HepG2 (cell line): ENCODE measurements around the gene TPX2. TPM values are rescaled to one million over a fixed set of nuclear protein-coding genes. Genes with fewer than 3 reads are reported as not detected.

Source experiments
- ETS1 ChIP-seq: sonication (generic); formaldehyde crosslinking; IDR thresholded peaks from 2 replicates; pipeline ENCODE4 v1.4.0; 2020; ENCODE audit warnings: missing genetic modification reagents
- FUBP1 ChIP-seq: sonication (generic); formaldehyde crosslinking; IDR thresholded peaks from 2 replicates; pipeline ENCODE4 v1.5.1; 2020; ENCODE audit warnings: missing genetic modification reagents, mild to moderate bottlenecking, borderline replicate concordance
- KDM3A ChIP-seq: IDR thresholded peaks from 2 replicates; pipeline ENCODE4 v1.6.1; 2018; ENCODE audit warnings: low read depth, missing compliant biosample characterization
- MATR3 ChIP-seq: sonication (generic); formaldehyde crosslinking; IDR thresholded peaks from 2 replicates; pipeline ENCODE4 v1.4.0; 2020; ENCODE audit warnings: missing genetic modification reagents
- MXI1 ChIP-seq: IDR thresholded peaks from 3 replicates; pipeline ENCODE4 v1.6.1; 2012; ENCODE audit warnings: low read depth, low read length, inconsistent platforms, borderline replicate concordance
- RERE ChIP-seq: IDR thresholded peaks from 2 replicates; pipeline ENCODE4 v1.6.1; 2016; ENCODE audit warnings: low read depth, missing genetic modification reagents, missing compliant biosample characterization
- SMAD3 ChIP-seq: sonication (generic); formaldehyde crosslinking; IDR thresholded peaks from 2 replicates; pipeline ENCODE4 v1.4.0; 2020; ENCODE audit warnings: missing genetic modification reagents
- SP2 ChIP-seq: sonication (generic); formaldehyde crosslinking; IDR thresholded peaks from 2 replicates; pipeline ENCODE4 v1.5.1; 2020; ENCODE audit warnings: mild to moderate bottlenecking, missing genetic modification reagents
- THAP7 ChIP-seq: sonication (generic); formaldehyde crosslinking; IDR thresholded peaks from 2 replicates; pipeline ENCODE4 v1.8.1; 2023; ENCODE audit warnings: mild to moderate bottlenecking, missing genetic modification reagents
- USF2 ChIP-seq, 2 experiments: sonication (generic) in 1 of 2; formaldehyde crosslinking in 1 of 2; IDR thresholded peaks; 2 replicates each; pipeline versions ENCODE4 v1.5.1 to v1.6.1; 2011 to 2020; ENCODE audit warnings: borderline replicate concordance in 1 of 2, low read depth in 1 of 2, low read length in 1 of 2, mild to moderate bottlenecking in 1 of 2, missing genetic modification reagents in 1 of 2, moderate library complexity in 1 of 2
- ZKSCAN1 ChIP-seq: fragments of 150-350 bp; IDR thresholded peaks from 2 replicates; pipeline ENCODE4 v1.6.1; 2014; ENCODE audit warnings: low read length
- ZNF20 ChIP-seq: sonication (generic); formaldehyde crosslinking; IDR thresholded peaks from 2 replicates; pipeline ENCODE4 v1.4.0; 2020; ENCODE audit warnings: mild to moderate bottlenecking, moderate library complexity, missing genetic modification reagents
- ZNF329 ChIP-seq: sonication (generic); formaldehyde crosslinking; IDR thresholded peaks from 2 replicates; pipeline ENCODE4 v1.9.0; 2021; ENCODE audit warnings: low read depth, mild to moderate bottlenecking, missing genetic modification reagents
- ZNF350 ChIP-seq: sonication (generic); formaldehyde crosslinking; IDR thresholded peaks from 2 replicates; pipeline ENCODE4 v1.4.0; 2020; ENCODE audit warnings: mild to moderate bottlenecking, low read depth, missing genetic modification reagents, borderline replicate concordance
- ZNF598 ChIP-seq: sonication (generic); formaldehyde crosslinking; IDR thresholded peaks from 2 replicates; pipeline ENCODE4 v1.5.1; 2020; ENCODE audit warnings: mild to moderate bottlenecking, missing genetic modification reagents, borderline replicate concordance
- polyA plus RNA-seq, 8 experiments: library from polyadenylated mRNA; depleted of rRNA in 3 of 8; stranded (reverse) in 7 of 8; unstranded in 1 of 8; fragments of >200 nt; fragmentation: Illumina TruSeq in 4 of 8; extraction: Trizol in 4 of 8; gene quantifications; 2 replicates each; pipeline versions ENCODE4 v1.2.1 to v1.2.3, GENCODE V29; 2011 to 2016; ENCODE audit warnings: low read depth in 4 of 8, missing spikeins in 1 of 8, mixed read lengths in 1 of 8; ENCODE audit not compliant: insufficient read depth in 1 of 8
- total RNA-seq, 5 experiments: library from RNA; depleted of rRNA; stranded (reverse); fragments of >200 nt; fragmentation: Illumina TruSeq; extraction: Trizol; gene quantifications; 2 replicates each; pipeline ENCODE4 v1.2.3, GENCODE V29; 2016; ENCODE audit warnings: low read depth in 1 of 5

TPX2 gene
- total and polyA plus RNA-seq, 2 of the 13 experiments (the other 11 are each of a cell fraction or from before 2014, with no cell fraction given), result 34.3 to 124 TPM

GRCh38 chr20:31723319-31724078 lies 15.6 kb upstream of the TPX2 start (continued):
- TF ChIP-seq ETS1 (CRISPR knock-in tag) (0 out of 2 replicates have a peak, but pooled peaks have one; percentile 29), SP2 (peak; percentile 99), ZNF598 (CRISPR knock-in tag) (0 out of 2 replicates have a peak, but pooled peaks have one; percentile 16), ZNF20 (CRISPR knock-in tag) (no peak; the same call in 1 of the 2 replicates), KDM3A (CRISPR knock-in tag) (peak; percentile 88; the same call in 1 of the 2 replicates), MATR3 (CRISPR knock-in tag) (no peak), SMAD3 (CRISPR knock-in tag) (peak; percentile 93), ZNF350 (CRISPR knock-in tag) (peak; percentile 98), MXI1 (peak; percentile 75; the same call in 2 of the 3 replicates), USF2 (IDR thresholded peaks at IDR 0.05; ENCODE audit: low read depth, low read length) (no peak), USF2 (CRISPR knock-in tag; IDR thresholded peaks at IDR 0.05; ENCODE audit: borderline replicate concordance) (no peak), THAP7 (CRISPR knock-in tag) (no peak; the same call in 1 of the 2 replicates), RERE (CRISPR knock-in tag) (peak; percentile 7; the same call in 1 of the 2 replicates), FUBP1 (no peak; the same call in 1 of the 2 replicates), ZKSCAN1 (no peak), ZNF329 (CRISPR knock-in tag) (no peak)
